ENCODE measurements around the gene CDH23.
A peak's percentile ranks its signal among the peaks of the same experiment; 100 is the strongest.
"Not testable (repeated sequence)": the region's sequence is repeated elsewhere in the genome, so short reads cannot be mapped to it uniquely, and the experiment has no call there.

Gene CDH23

GRCh38 chr10:71844084-71844483 is 447.4 kb downstream of the CDH23 start:
- no peak for DNase-seq

GRCh38 chr10:71844695-71845094 is 448.0 kb downstream of the CDH23 start:
- DNase-seq: no peak

- no peak for DNase-seq
Observed at GRCh38 chr10:71845410-71846405, 449.0 kb downstream of the CDH23 start.

GRCh38 chr10:71846816-71847215 is 450.1 kb downstream of the CDH23 start:
- DNase-seq: no peak

GRCh38 chr10:71847418-71847817 is 450.7 kb downstream of the CDH23 start:
- no peak for DNase-seq

GRCh38 chr10:71848325-71849275 is 451.9 kb downstream of the CDH23 start:
- DNase-seq: no peak

- no peak for DNase-seq
Observed at GRCh38 chr10:71849461-71849908, 452.8 kb downstream of the CDH23 start.

- no peak for DNase-seq
Observed at GRCh38 chr10:71850021-71850742, 453.5 kb downstream of the CDH23 start.

- peak; percentile 98 for DNase-seq
Observed at GRCh38 chr10:71850743-71851464, 454.2 kb downstream of the CDH23 start, which contains the start of gene PSAP. PSAP (minus strand) TSS chr10:71851251; CDS start chr10:71851221, 30 bp downstream.

GRCh38 chr10:71851465-71852095 is 454.9 kb downstream of the CDH23 start:
- not testable (repeated sequence) for DNase-seq

GRCh38 chr10:71852355-71852937 is 455.7 kb downstream of the CDH23 start:
- no peak for DNase-seq

GRCh38 chr10:71854031-71854430 is 457.3 kb downstream of the CDH23 start:
- no peak for DNase-seq

GRCh38 chr10:71856619-71857018 is 459.9 kb downstream of the CDH23 start:
- no peak for DNase-seq

- no peak for DNase-seq
Observed at GRCh38 chr10:71857934-71858890, 461.5 kb downstream of the CDH23 start.

- no peak for DNase-seq
Observed at GRCh38 chr10:71860243-71861029, 463.7 kb downstream of the CDH23 start.

GRCh38 chr10:71863203-71863602 is 466.5 kb downstream of the CDH23 start:
- no peak for DNase-seq

- DNase-seq: no peak
Observed at GRCh38 chr10:71864911-71865361, 468.2 kb downstream of the CDH23 start.
